MM.1S (cell line): Measurements from ENCODE around the gene RALGDS.
"Not testable (repeated sequence)": the region's sequence is repeated elsewhere in the genome, so short reads cannot be mapped to it uniquely, and the experiment has no call there.

Experiments used
- CTCF ChIP-seq: fragments of 300-600 bp; sonication (generic); IDR thresholded peaks from 2 replicates; pipeline ENCODE4 v1.5.1; 2016; ENCODE audit warnings: antibody characterized with exemption, low read length, mixed read lengths
- EZH2 ChIP-seq: fragments of 300-600 bp; sonication (generic); optimal IDR thresholded peaks from 2 replicates; pipeline ENCODE3; 2017; ENCODE audit warnings: low read depth, mild to moderate bottlenecking, antibody characterized with exemption, low read length, mixed read lengths

DNA sequence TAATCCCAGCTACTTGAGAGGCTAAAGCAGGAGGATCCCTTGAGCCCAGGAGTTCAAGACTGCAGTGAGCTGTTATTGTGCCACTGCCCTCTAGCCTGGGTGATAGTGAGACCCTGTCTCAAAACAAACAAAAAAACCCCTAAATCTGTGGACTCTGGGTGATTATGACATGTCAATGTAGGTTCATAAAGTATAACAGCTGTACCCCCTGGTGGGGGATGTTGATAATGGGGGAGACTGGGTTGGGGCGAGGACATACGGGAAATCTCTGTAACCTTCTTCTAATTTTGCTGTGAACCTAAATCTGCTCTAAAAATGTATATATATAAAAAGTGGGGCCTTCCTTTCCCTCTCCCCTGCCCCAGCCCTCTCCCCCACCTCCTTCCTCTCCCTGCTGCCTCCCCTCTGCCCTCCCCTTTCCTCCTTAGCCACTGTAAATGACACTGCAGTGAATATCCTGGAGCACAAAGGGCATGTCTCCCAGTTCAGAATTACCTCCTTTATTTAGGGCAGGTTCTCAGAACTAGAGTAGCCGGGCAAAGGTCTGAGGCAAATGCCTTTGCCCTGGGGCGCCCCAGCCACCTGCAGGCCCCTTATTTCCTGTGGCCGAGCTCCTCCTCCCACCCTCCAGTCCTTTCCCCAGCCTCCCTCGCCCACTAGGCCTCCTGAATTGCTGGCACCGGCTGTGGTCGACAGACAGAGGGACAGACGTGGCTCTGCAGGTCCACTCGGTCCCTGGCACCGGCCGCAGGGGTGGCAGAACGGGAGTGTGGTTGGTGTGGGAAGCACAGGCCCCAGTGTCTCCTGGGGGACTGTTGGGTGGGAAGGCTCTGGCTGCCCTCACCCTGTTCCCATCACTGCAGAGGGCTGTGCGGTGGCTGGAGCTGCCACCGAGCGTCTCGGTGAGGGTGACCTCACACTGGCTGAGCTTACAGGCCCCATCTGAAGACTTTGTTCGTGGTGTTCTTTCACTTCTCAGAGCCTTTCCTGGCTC, 40.0 kb downstream of the RALGDS start:
- TF ChIP-seq CTCF, EZH2: not testable (repeated sequence)
